Cardiac fibroblast (primary cell): ENCODE data around the gene EIF3I.
A peak's percentile ranks its signal among the peaks of the same experiment; 100 is the strongest.

Experiments
- DNase-seq, 2 donors: peaks; one replicate each; pipeline versions ENCODE4 v3.0.0 to v3.0.0-alpha.2; 2010; ENCODE audit warnings: low read depth in 2 of 2
- H3K4me3 ChIP-seq, 2 donors: replicated peaks in 1 of 2; 1 replicate in 1 of 2; 2 replicates in 1 of 2; pipeline ENCODE4 v1.5.1; 2011; ENCODE audit warnings: low read depth in 2 of 2, low read length in 2 of 2, mild to moderate bottlenecking in 2 of 2, moderate library complexity in 1 of 2
- CTCF ChIP-seq: IDR thresholded peaks from one replicate; pipeline ENCODE4 v1.5.1; 2011; ENCODE audit warnings: low read depth, mild to moderate bottlenecking, low read length, inconsistent platforms

The EIF3I gene

DNA sequence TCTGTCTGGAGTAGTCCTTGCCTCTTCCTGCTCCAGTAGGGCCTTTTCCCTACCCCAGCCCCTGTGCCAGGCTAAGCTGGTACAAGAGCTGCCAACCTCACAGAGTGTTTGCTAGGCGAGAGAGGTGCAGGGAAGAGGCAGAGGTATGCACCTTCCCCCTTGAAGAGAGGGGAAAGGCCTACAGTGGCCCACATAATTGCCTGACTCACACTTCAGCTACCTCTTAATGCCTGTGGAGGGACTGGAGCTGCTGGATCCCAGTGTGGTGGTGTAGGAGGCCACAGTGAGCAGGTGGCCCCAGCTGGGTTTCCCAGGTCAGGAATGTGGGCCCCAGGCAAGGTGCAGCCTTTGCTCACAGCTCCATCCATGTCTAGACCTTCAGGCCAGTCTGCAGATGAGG is 25.1 kb upstream of the EIF3I start:
- H3K4me3 ChIP-seq: no peak overlapping the region
- TF ChIP-seq CTCF: no peak
- no peak for DNase-seq

- H3K4me3 ChIP-seq: no peak overlapping the region
- TF ChIP-seq CTCF: no peak
- DNase-seq: no peak
Measured at GRCh38 chr1:32197837-32198236, 24.4 kb upstream of the EIF3I start.

GRCh38 chr1:32198237-32199042 is 23.8 kb upstream of the EIF3I start:
- H3K4me3 ChIP-seq: no peak overlapping the region
- TF ChIP-seq CTCF: no peak
- no peak for DNase-seq

DNA sequence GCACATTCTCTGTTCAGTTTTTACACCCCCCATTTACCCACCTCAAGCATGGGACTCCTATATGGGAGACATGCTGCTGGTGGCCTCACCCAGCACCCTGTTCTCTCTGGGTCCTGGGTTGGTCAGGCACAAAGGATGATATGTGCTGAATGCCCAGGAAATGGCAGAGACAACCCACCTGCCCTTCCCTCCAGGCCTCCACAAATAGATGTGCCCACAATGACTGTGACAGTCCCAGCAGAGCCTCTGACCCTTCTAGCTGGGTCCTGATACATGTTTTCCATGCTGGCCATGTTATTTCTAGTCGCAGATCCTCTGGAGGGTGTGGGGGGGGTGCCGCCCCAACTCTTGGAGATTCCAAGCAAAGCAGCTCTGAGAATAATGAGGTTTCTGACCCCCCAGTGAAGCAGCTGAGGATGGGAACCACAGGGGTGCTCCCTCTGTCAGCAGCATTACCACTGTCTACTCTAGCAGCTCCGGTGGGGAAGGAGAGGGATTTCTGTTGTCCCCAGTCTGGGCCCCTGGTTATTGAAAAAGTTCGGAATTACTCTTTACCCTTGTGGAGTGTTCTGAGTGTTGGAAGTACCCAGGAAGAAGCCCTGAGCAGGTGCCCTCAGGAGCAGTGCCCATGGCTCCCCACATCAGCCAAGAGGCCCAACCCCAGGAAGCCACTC is 23.0 kb upstream of the EIF3I start:
- no peak overlapping the region for H3K4me3 ChIP-seq
- TF ChIP-seq CTCF: no peak
- no peak for DNase-seq

GRCh38 chr1:32199717-32200072 is 22.5 kb upstream of the EIF3I start:
- TF ChIP-seq CTCF: no peak
- DNase-seq: peak in 1 of 2 donors; percentile 29
- H3K4me3 ChIP-seq: peak overlapping the region in 1 of 2 donors; percentile 77

DNA sequence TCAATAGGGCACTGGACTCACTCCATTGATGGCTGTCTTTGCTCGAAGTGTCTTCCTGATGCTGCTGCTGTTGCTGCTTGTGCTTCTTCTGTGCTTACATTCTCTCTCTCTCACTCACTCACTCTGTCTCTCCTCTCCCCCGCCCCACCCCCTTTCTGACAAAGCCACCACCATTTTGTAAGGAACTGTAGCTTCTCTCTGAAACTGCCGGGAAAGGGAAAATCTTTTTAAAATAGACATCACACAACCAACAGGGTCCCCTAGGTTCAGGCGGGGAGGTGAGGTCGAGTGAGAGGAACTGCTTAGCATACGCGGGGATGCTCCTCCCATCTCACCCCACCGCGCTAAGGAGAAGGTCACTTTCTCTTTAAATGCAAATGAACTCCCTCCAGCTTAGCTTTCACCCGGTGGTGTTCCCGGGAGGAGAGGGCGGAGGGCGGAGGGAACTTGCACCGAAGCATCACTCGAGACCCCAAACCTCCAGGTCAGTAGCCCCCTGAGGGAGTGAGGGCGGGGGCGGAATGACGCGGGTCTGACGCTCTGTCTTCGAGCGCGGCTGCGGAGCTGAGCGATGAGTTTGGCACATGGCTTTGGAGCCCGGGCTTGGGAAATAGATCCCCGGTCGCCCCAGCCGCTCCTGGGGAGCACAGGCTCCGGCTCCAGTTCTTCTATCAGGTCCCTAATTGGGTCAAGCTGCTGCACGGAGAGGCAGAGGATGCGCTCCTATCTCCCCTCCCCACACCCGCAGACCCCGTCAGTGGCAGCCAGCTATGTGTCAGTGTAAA is 21.8 kb upstream of the EIF3I start, which contains the start of gene CCDC28B:
Gene CCDC28B (plus strand): TSS at position 370 of the 785 bp plus-strand sequence. CDS start 1,341 bp downstream, outside the sequence.
- no peak for TF ChIP-seq CTCF
- peak; percentile 69 to 76 for DNase-seq
- peak within 1 kb of the TSS; percentile 69 to 77 for H3K4me3 ChIP-seq
